RKO (cell line): ENCODE data around the gene SLC39A6.
"Not testable (repeated sequence)": the region's sequence is repeated elsewhere in the genome, so short reads cannot be mapped to it uniquely, and the experiment has no call there.

Source experiments
- DNase-seq: peaks from one replicate; pipeline ENCODE4 v3.0.0-alpha.2; 2016; ENCODE audit warnings: low spot score

The SLC39A6 gene

GRCh38 chr18:36099311-36099710 lies 29.8 kb downstream of the SLC39A6 start:
- DNase-seq: no peak

GRCh38 chr18:36096955-36097354 lies 32.2 kb downstream of the SLC39A6 start:
- no peak for DNase-seq

- peak; percentile 88 for DNase-seq
Observed at GRCh38 chr18:36095936-36096519, 33.1 kb downstream of the SLC39A6 start.

GRCh38 chr18:36094431-36094830 lies 34.7 kb downstream of the SLC39A6 start:
- DNase-seq: no peak

- DNase-seq: not testable (repeated sequence)
Observed at GRCh38 chr18:36092116-36092515, 37.0 kb downstream of the SLC39A6 start.

GRCh38 chr18:36089001-36089400 lies 40.1 kb downstream of the SLC39A6 start:
- DNase-seq: no peak

GRCh38 chr18:36088256-36088655 lies 40.9 kb downstream of the SLC39A6 start:
- peak; percentile 18 for DNase-seq

- peak; percentile 23 for DNase-seq
Observed at GRCh38 chr18:36086186-36086585, 43.0 kb downstream of the SLC39A6 start.

- no peak for DNase-seq
Observed at GRCh38 chr18:36085195-36085594, 43.9 kb downstream of the SLC39A6 start.

GRCh38 chr18:36083729-36084128 lies 45.4 kb downstream of the SLC39A6 start:
- DNase-seq: no peak

- not testable (repeated sequence) for DNase-seq
Observed at GRCh38 chr18:36081118-36081517, 48.0 kb downstream of the SLC39A6 start.

GRCh38 chr18:36078751-36079529 lies 50.2 kb downstream of the SLC39A6 start:
- DNase-seq: no peak

GRCh38 chr18:36077764-36078163 lies 51.4 kb downstream of the SLC39A6 start:
- not testable (repeated sequence) for DNase-seq

GRCh38 chr18:36075862-36076587 lies 53.1 kb downstream of the SLC39A6 start:
- DNase-seq: peak; percentile 61

- DNase-seq: no peak
Observed at GRCh38 chr18:36074435-36074834, 54.7 kb downstream of the SLC39A6 start.

GRCh38 chr18:36073676-36074075 lies 55.5 kb downstream of the SLC39A6 start:
- DNase-seq: no peak

- DNase-seq: not testable (repeated sequence)
Observed at GRCh38 chr18:36072406-36072805, 56.7 kb downstream of the SLC39A6 start.

GRCh38 chr18:36067055-36067957 lies 61.8 kb downstream of the SLC39A6 start, which contains the start of gene RPRD1A:
Gene RPRD1A, minus strand, starts transcription at chr18:36067559. Its CDS starts 155 bp downstream, at chr18:36067404.
- peak; percentile 95 for DNase-seq

GRCh38 chr18:36066686-36067054 lies 62.5 kb downstream of the SLC39A6 start:
- DNase-seq: peak; percentile 12

- DNase-seq: peak; percentile 53
Observed at GRCh38 chr18:36066001-36066400, 63.1 kb downstream of the SLC39A6 start.

GRCh38 chr18:36064809-36065079 lies 64.4 kb downstream of the SLC39A6 start:
- DNase-seq: not testable (repeated sequence)
